H9 (cell line): ENCODE data around the gene PLA2G12B. TPM values are rescaled to one million over a fixed set of nuclear protein-coding genes. Genes with fewer than 3 reads are reported as not detected.
"Not testable (repeated sequence)": the region's sequence is repeated elsewhere in the genome, so short reads cannot be mapped to it uniquely, and the experiment has no call there.

Experiments used
- DNase-seq: peaks from one replicate; pipeline ENCODE4 v3.0.0-alpha.2; 2017
- H2AFZ ChIP-seq: one replicate; pipeline ENCODE4 v1.6.1; 2013; ENCODE audit warnings: mild to moderate bottlenecking, low read length, control low read depth, moderate library complexity
- H2AK5ac ChIP-seq: 2 replicates; pipeline ENCODE4 v1.6.1; 2013; ENCODE audit warnings: low read length, control low read depth, mixed read lengths; ENCODE audit not compliant: insufficient read length
- H2BK120ac ChIP-seq: one replicate; pipeline ENCODE4 v1.6.1; 2013; ENCODE audit warnings: low read depth, mild to moderate bottlenecking, low read length, control low read depth, inconsistent platforms; ENCODE audit not compliant: poor library complexity, severe bottlenecking
- H2BK12ac ChIP-seq: 2 replicates; pipeline ENCODE4 v1.6.1; 2013; ENCODE audit warnings: low read length, control low read depth, mixed read lengths, low read depth; ENCODE audit not compliant: insufficient read length
- H2BK15ac ChIP-seq: 2 replicates; pipeline ENCODE4 v1.6.1; 2013; ENCODE audit warnings: low read depth, low read length, control low read depth
- H2BK20ac ChIP-seq: one replicate; pipeline ENCODE4 v1.6.1; 2013; ENCODE audit warnings: low read depth, mild to moderate bottlenecking, low read length, control low read depth, inconsistent platforms; ENCODE audit not compliant: poor library complexity, severe bottlenecking
- H2BK5ac ChIP-seq: 2 replicates; pipeline ENCODE4 v1.6.1; 2013; ENCODE audit warnings: low read length, control low read depth, mixed read lengths; ENCODE audit not compliant: insufficient read length
- H3K14ac ChIP-seq: 2 replicates; pipeline ENCODE4 v1.6.1; 2013; ENCODE audit warnings: low read length, control low read depth; ENCODE audit not compliant: insufficient read depth
- H3K18ac ChIP-seq: 2 replicates; pipeline ENCODE4 v1.6.1; 2013; ENCODE audit warnings: low read depth, mild to moderate bottlenecking, mixed read lengths, low read length, control low read depth; ENCODE audit not compliant: insufficient read length
- H3K23ac ChIP-seq: 2 replicates; pipeline ENCODE4 v1.6.1; 2013; ENCODE audit warnings: low read length, control low read depth, mixed read lengths, low read depth; ENCODE audit not compliant: insufficient read length
- H3K23me2 ChIP-seq: 2 replicates; pipeline ENCODE4 v1.6.1; 2013; ENCODE audit warnings: low read depth, mild to moderate bottlenecking, mixed read lengths, low read length, control low read depth; ENCODE audit not compliant: insufficient read length, poor library complexity, severe bottlenecking
- H3K27ac ChIP-seq: 2 replicates; pipeline ENCODE4 v1.5.1; 2013; ENCODE audit warnings: low read length, control low read depth, mixed read lengths, low read depth; ENCODE audit not compliant: insufficient read length
- H3K27me3 ChIP-seq: 2 replicates; pipeline ENCODE4 v1.6.1; 2013; ENCODE audit warnings: low read length, control low read depth, inconsistent platforms; ENCODE audit not compliant: insufficient read depth
- H3K4ac ChIP-seq: 2 replicates; pipeline ENCODE4 v1.6.1; 2013; ENCODE audit warnings: low read depth, mild to moderate bottlenecking, control low read depth, inconsistent platforms, low read length, moderate library complexity
- H3K4me1 ChIP-seq: 2 replicates; pipeline ENCODE4 v1.6.1; 2013; ENCODE audit warnings: low read length, control low read depth, inconsistent platforms; ENCODE audit not compliant: insufficient read depth
- H3K4me2 ChIP-seq: 2 replicates; pipeline ENCODE4 v1.6.1; 2013; ENCODE audit warnings: low read length, control low read depth, mixed read lengths; ENCODE audit not compliant: insufficient read length, insufficient read depth
- H3K56ac ChIP-seq: 2 replicates; pipeline ENCODE4 v1.6.1; 2013; ENCODE audit warnings: low read depth, mild to moderate bottlenecking, mixed read lengths, low read length, control low read depth; ENCODE audit not compliant: insufficient read length
- H3K79me1 ChIP-seq: 2 replicates; pipeline ENCODE4 v1.6.1; 2013; ENCODE audit warnings: low read depth, mild to moderate bottlenecking, moderate library complexity, low read length, control low read depth, inconsistent platforms; ENCODE audit not compliant: insufficient read depth, poor library complexity, severe bottlenecking
- H3K79me2 ChIP-seq: 2 replicates; pipeline ENCODE4 v1.6.1; 2013; ENCODE audit warnings: low read length, control low read depth, inconsistent platforms; ENCODE audit not compliant: insufficient read depth
- H3K9ac ChIP-seq: 2 replicates; pipeline ENCODE4 v1.6.1; 2013; ENCODE audit warnings: low read length, control low read depth, mixed read lengths; ENCODE audit not compliant: insufficient read length; ENCODE audit errors: extremely low read depth
- H3K9me3 ChIP-seq: one replicate; pipeline ENCODE4 v1.6.1; 2013; ENCODE audit warnings: low read depth, low read length, inconsistent platforms; ENCODE audit not compliant: control insufficient read depth
- H3T11ph ChIP-seq: one replicate; pipeline ENCODE4 v1.6.1; 2013; ENCODE audit warnings: mild to moderate bottlenecking, low read length, control low read depth, inconsistent platforms
- H4K20me1 ChIP-seq: one replicate; pipeline ENCODE4 v1.6.1; 2013; ENCODE audit not compliant: control insufficient read depth, insufficient read length, insufficient read depth
- H4K5ac ChIP-seq: 2 replicates; pipeline ENCODE4 v1.6.1; 2013; ENCODE audit warnings: low read depth, mild to moderate bottlenecking, mixed read lengths, low read length, control low read depth; ENCODE audit not compliant: insufficient read length
- H4K8ac ChIP-seq: replicated peaks from 2 replicates; pipeline ENCODE4 v1.6.1; 2013; ENCODE audit warnings: low read length, control low read depth, mixed read lengths, low read depth; ENCODE audit not compliant: insufficient read length
- H4K91ac ChIP-seq: 2 replicates; pipeline ENCODE4 v1.6.1; 2013; ENCODE audit warnings: low read depth, mild to moderate bottlenecking, moderate library complexity, mixed read lengths, low read length, control low read depth; ENCODE audit not compliant: insufficient read length
- H3K27ac Mint-ChIP-seq, 3 experiments: 2 replicates in 2 of 3; 3 replicates in 1 of 3; pipeline ENCODE4 v1.8.0; 2020 to 2021; ENCODE audit warnings: mixed read lengths in 3 of 3, mild to moderate bottlenecking in 1 of 3, moderate library complexity in 1 of 3
- H3K27me3 Mint-ChIP-seq: 2 replicates; pipeline ENCODE4 v1.8.0; 2021; ENCODE audit warnings: low read depth, mild to moderate bottlenecking, moderate library complexity, mixed read lengths
- H3K36me3 Mint-ChIP-seq, 3 experiments: 2 replicates in 2 of 3; 3 replicates in 1 of 3; pipeline ENCODE4 v1.8.0; 2020 to 2021; ENCODE audit warnings: low read depth in 3 of 3, mixed read lengths in 3 of 3; ENCODE audit not compliant: insufficient read depth in 1 of 3
- H3K4me1 Mint-ChIP-seq, 2 experiments: 2 replicates each; pipeline ENCODE4 v1.8.0; 2020; ENCODE audit warnings: mixed read lengths in 2 of 2
- H3K4me3 Mint-ChIP-seq, 2 experiments: 2 replicates in 1 of 2; 3 replicates in 1 of 2; pipeline ENCODE4 v1.8.0; 2020 to 2021; ENCODE audit warnings: mild to moderate bottlenecking in 2 of 2, mixed read lengths in 2 of 2, moderate library complexity in 1 of 2
- H3K9me3 Mint-ChIP-seq, 2 experiments: 2 replicates in 1 of 2; 3 replicates in 1 of 2; pipeline ENCODE4 v1.8.0; 2020; ENCODE audit warnings: mild to moderate bottlenecking in 2 of 2, mixed read lengths in 2 of 2, moderate library complexity in 1 of 2
- WGBS: extraction: QIAGEN DNeasy Blood & Tissue Kit; methylation state at CpG from one replicate; pipeline ENCODE4 v1.1.7; 2013; ENCODE audit warnings: missing lambda C conversion rate, low lambda C conversion rate, mixed read lengths; ENCODE audit not compliant: insufficient read length; ENCODE audit errors: extremely low coverage; 5-methylcytosine and 5-hydroxymethylcytosine counted together
- total RNA-seq: library from RNA; stranded (reverse); gene quantifications from 2 replicates; pipeline ENCODE4 v1.2.1, GENCODE V29; 2021

Gene PLA2G12B
- total RNA-seq, 1 experiment from 2014 or later, result not detected

- H3K79me2 ChIP-seq, H3K9me3 Mint-ChIP-seq, H3K14ac ChIP-seq, H3K56ac ChIP-seq, H3K4me1 Mint-ChIP-seq, H2AFZ ChIP-seq, DNase-seq, H3K9ac ChIP-seq, H3K4me1 ChIP-seq, H2BK12ac ChIP-seq, H4K5ac ChIP-seq, H3K79me1 ChIP-seq, H3K4me2 ChIP-seq, H3K27ac ChIP-seq, H3K4ac ChIP-seq, H4K91ac ChIP-seq, H2BK15ac ChIP-seq, H2AK5ac ChIP-seq, H3K4me3 Mint-ChIP-seq, H3K18ac ChIP-seq, H3K9me3 ChIP-seq, H3K23me2 ChIP-seq, H4K20me1 ChIP-seq, H3K23ac ChIP-seq, H3K27ac Mint-ChIP-seq, H2BK5ac ChIP-seq, H4K8ac ChIP-seq, H3T11ph ChIP-seq, H2BK20ac ChIP-seq, H3K27me3 ChIP-seq, H3K27me3 Mint-ChIP-seq, H2BK120ac ChIP-seq: not testable (repeated sequence)
- peaks cover 0 to 13% (median 2%) of the 10 kb centered on the region in 3 experiments; a peak in 3 of 7 replicates for H3K36me3 Mint-ChIP-seq
- WGBS, result no CpG with 5 or more reads among the region's 7 CpGs
These were observed 35.2 kb upstream of the PLA2G12B start for GRCh38 chr10:72989771-72990170.

GRCh38 chr10:72984618-72985017 lies 30.0 kb upstream of the PLA2G12B start:
- H3K4ac ChIP-seq, H3K27me3 Mint-ChIP-seq, H4K5ac ChIP-seq, H2BK15ac ChIP-seq, H3K14ac ChIP-seq, H3K4me1 Mint-ChIP-seq, H3K4me3 Mint-ChIP-seq, H2BK5ac ChIP-seq, H4K8ac ChIP-seq, H3K18ac ChIP-seq, H3K23me2 ChIP-seq, H3T11ph ChIP-seq, H2AFZ ChIP-seq, H4K91ac ChIP-seq, H3K4me1 ChIP-seq, H2BK120ac ChIP-seq, H3K79me1 ChIP-seq, H3K56ac ChIP-seq, H3K9ac ChIP-seq, H4K20me1 ChIP-seq, H3K79me2 ChIP-seq, H3K23ac ChIP-seq, H2BK12ac ChIP-seq, H3K27me3 ChIP-seq, DNase-seq, H3K9me3 ChIP-seq, H3K27ac Mint-ChIP-seq, H3K27ac ChIP-seq, H2AK5ac ChIP-seq, H3K4me2 ChIP-seq, H2BK20ac ChIP-seq: not testable (repeated sequence)
- peaks cover 8 to 11% of the 10 kb centered on the region in 2 experiments for H3K9me3 Mint-ChIP-seq
- WGBS, result no CpG with 5 or more reads among the region's 4 CpGs
- peaks cover 6 to 14% (median 7%) of the 10 kb centered on the region in 3 experiments; a peak in 6 of 7 replicates for H3K36me3 Mint-ChIP-seq
